OCI-LY7 (cell line): Measurements from ENCODE around the gene PTPN13.

Source experiments
- CTCF ChIP-seq: fragments of 200-600 bp; sonication (generic); conservative IDR thresholded peaks from 2 replicates; pipeline ENCODE4 v1.5.1; 2014; ENCODE audit warnings: mild to moderate bottlenecking, antibody characterized with exemption, low read length, moderate library complexity, mixed read lengths
- EZH2phosphoT487 ChIP-seq: fragments of 200-600 bp; sonication (generic); IDR thresholded peaks from 2 replicates; pipeline ENCODE4 v1.6.1; 2018; ENCODE audit warnings: low read depth, borderline replicate concordance, mild to moderate bottlenecking, mixed run types, antibody characterized with exemption, low read length, moderate library complexity, mixed read lengths

- TF ChIP-seq CTCF, result no peak
- no peak for TF ChIP-seq EZH2phosphoT487
Observed at GRCh38 chr4:86631166-86631565, 37.1 kb downstream of the PTPN13 start.
